Endodermal cell (in vitro differentiated cells): ENCODE results near the gene RPH3AL. TPM values are rescaled to one million over a fixed set of nuclear protein-coding genes. Genes with fewer than 3 reads are reported as not detected.

ENCODE experiments used
- DNase-seq: peaks from one replicate; pipeline ENCODE4 v3.0.0-alpha.2; 2017
- H3K27ac ChIP-seq: 2 replicates; pipeline ENCODE4 v1.5.1; 2013; ENCODE audit warnings: mild to moderate bottlenecking, low read depth, low read length, moderate library complexity
- H3K27me3 ChIP-seq: 2 replicates; pipeline ENCODE4 v1.6.1; 2013; ENCODE audit warnings: mild to moderate bottlenecking, low read length, moderate library complexity; ENCODE audit not compliant: insufficient read depth, control insufficient read depth, poor library complexity, severe bottlenecking
- H3K36me3 ChIP-seq: 2 replicates; pipeline ENCODE4 v1.7.0; 2013; ENCODE audit warnings: mild to moderate bottlenecking, low read length, moderate library complexity; ENCODE audit not compliant: control insufficient read depth, insufficient read depth
- H3K4me1 ChIP-seq: one replicate; pipeline ENCODE4 v1.7.0; 2013; ENCODE audit warnings: low read length; ENCODE audit not compliant: control insufficient read depth, insufficient read depth
- H3K4me3 ChIP-seq: 2 replicates; pipeline ENCODE4 v1.5.1; 2013; ENCODE audit warnings: mild to moderate bottlenecking, low read length, moderate library complexity
- H3K9ac ChIP-seq: 2 replicates; pipeline ENCODE4 v1.6.1; 2013; ENCODE audit warnings: mild to moderate bottlenecking, low read length, moderate library complexity; ENCODE audit not compliant: poor library complexity, severe bottlenecking; ENCODE audit errors: extremely low read depth
- H3K9me3 ChIP-seq: 2 replicates; pipeline ENCODE4 v1.6.1; 2013; ENCODE audit warnings: mild to moderate bottlenecking, low read length, moderate library complexity; ENCODE audit not compliant: control insufficient read depth
- H3K27ac Mint-ChIP-seq: 2 replicates; pipeline ENCODE4 v1.8.0; 2020; ENCODE audit warnings: mixed read lengths
- H3K27me3 Mint-ChIP-seq: 2 replicates; pipeline ENCODE4 v1.8.0; 2021; ENCODE audit warnings: mild to moderate bottlenecking, mixed read lengths; ENCODE audit not compliant: insufficient read depth
- H3K36me3 Mint-ChIP-seq: 2 replicates; pipeline ENCODE4 v1.8.0; 2020; ENCODE audit warnings: low read depth, mixed read lengths
- H3K4me1 Mint-ChIP-seq: 2 replicates; pipeline ENCODE4 v1.8.0; 2020; ENCODE audit warnings: mixed read lengths
- H3K4me3 Mint-ChIP-seq: 2 replicates; pipeline ENCODE4 v1.8.0; 2020; ENCODE audit warnings: mild to moderate bottlenecking, moderate library complexity, mixed read lengths
- H3K9me3 Mint-ChIP-seq: 2 replicates; pipeline ENCODE4 v1.8.0; 2020; ENCODE audit warnings: mild to moderate bottlenecking, mixed read lengths
- WGBS, 2 experiments: methylation state at CpG; one replicate each; pipeline versions ENCODE4 v1.1.5 to v1.1.7; 2013; ENCODE audit warnings: missing lambda C conversion rate in 2 of 2, mixed read lengths in 1 of 2; ENCODE audit not compliant: insufficient coverage in 1 of 2, insufficient read length in 1 of 2; 5-methylcytosine and 5-hydroxymethylcytosine counted together
- total RNA-seq, 2 donors: library from RNA; stranded (reverse); fragmentation: NEBNext Ultra II Directional in 1 of 2; extraction: Animal tissue kit (Norgen Biotek cat#: 25700) in 1 of 2; gene quantifications; 2 replicates in 1 of 2; 3 replicates in 1 of 2; pipeline ENCODE4 v1.2.1, GENCODE V29; 2021
- TF ChIP-seq, protein P1 (sequence below): fragments of 200-600 bp; sonication (generic); conservative IDR thresholded peaks from 2 replicates; pipeline ENCODE4 v1.5.0; 2021; ENCODE audit warnings: antibody characterized with exemption, mild to moderate bottlenecking

RPH3AL gene
- total RNA-seq, 2 donors from 2014 or later = 14.7 to 16.9 TPM

DNA sequence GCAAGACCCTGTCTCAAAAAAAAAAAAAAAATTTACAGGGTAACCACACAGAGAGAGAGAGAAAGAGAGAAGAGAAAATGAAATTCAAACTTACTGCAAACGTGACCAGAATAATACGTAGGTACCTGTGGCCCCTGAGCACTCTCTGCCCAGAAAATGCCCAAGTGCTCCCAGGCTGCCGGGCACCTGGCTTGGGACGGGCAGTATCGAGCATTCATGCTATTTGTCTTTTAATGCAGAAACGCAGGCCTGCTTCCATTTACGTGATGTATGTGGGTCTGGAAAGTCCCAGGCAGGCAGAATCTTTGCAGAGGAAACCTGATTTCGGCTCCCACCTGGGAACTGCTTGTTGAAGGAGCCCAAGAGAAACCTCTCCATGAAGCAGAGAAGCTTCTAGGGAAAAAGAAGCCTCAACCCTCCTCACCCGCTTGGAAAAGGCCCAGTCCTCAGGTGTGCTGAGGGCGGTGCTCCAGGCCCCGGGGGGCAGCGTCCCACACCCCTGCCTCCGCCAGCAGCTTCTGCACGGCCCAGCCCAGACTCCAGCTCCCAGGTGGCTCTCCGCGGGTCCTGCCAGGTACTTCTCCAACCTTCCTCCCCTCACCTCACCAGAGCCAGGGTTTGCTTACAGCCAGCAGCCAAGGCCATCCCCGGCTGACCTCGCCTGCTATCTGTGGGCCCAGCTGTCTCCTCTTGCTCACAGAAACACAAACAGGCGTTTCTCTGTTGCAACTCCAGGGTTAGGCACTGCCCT, 14.0 kb downstream of the RPH3AL start:
- H3K27ac Mint-ChIP-seq = no peak overlapping the region
- H3K4me1 Mint-ChIP-seq = peaks cover 30% of the 10 kb centered on the region
- Histone ChIP-seq H3K36me3 (no peaks in the 10 kb centered on the region), H3K9ac (no peak overlapping the region), H3K27ac (no peak overlapping the region), H3K4me3 (no peak overlapping the region), H3K9me3 (no peaks in the 10 kb centered on the region), H3K27me3 (peaks cover 7% of the 10 kb centered on the region), H3K4me1 (no peaks in the 10 kb centered on the region)
- no peaks in the 10 kb centered on the region for H3K9me3 Mint-ChIP-seq
- TF ChIP-seq, protein P1, sequence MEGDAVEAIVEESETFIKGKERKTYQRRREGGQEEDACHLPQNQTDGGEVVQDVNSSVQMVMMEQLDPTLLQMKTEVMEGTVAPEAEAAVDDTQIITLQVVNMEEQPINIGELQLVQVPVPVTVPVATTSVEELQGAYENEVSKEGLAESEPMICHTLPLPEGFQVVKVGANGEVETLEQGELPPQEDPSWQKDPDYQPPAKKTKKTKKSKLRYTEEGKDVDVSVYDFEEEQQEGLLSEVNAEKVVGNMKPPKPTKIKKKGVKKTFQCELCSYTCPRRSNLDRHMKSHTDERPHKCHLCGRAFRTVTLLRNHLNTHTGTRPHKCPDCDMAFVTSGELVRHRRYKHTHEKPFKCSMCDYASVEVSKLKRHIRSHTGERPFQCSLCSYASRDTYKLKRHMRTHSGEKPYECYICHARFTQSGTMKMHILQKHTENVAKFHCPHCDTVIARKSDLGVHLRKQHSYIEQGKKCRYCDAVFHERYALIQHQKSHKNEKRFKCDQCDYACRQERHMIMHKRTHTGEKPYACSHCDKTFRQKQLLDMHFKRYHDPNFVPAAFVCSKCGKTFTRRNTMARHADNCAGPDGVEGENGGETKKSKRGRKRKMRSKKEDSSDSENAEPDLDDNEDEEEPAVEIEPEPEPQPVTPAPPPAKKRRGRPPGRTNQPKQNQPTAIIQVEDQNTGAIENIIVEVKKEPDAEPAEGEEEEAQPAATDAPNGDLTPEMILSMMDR = no peak
- no peak for DNase-seq
- H3K27me3 Mint-ChIP-seq = peaks cover 7% of the 10 kb centered on the region
- H3K36me3 Mint-ChIP-seq = no peaks in the 10 kb centered on the region
- H3K4me3 Mint-ChIP-seq = no peak overlapping the region
- 89 to 94% methylated on average over 12 to 19 of the region's 19 CpGs for WGBS, 2 experiments

DNA sequence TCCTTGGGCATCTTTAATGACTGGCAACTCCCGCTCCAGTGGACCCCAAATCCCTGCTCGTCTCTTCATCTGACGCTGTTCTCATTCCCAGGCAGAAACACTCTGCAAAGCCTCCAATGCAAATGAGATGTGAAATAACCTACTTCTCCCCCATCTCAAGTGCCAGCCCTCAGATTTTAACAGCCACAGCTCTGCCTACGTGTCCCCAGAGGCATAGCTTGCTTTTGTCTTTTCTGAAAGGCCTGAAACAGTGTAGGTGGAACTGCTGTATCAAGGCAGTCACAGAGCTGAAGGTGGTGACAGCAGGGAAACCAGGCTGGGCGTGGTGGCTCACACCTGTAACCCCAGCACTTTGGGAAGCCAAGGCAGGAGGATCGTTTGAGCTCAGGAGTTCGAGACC, 14.7 kb downstream of the RPH3AL start:
- H3K4me3 ChIP-seq = no peak overlapping the region
- peaks cover 7% of the 10 kb centered on the region for H3K27me3 ChIP-seq
- no peaks in the 10 kb centered on the region for H3K36me3 ChIP-seq
- H3K27ac ChIP-seq = no peak overlapping the region
- H3K9ac ChIP-seq = no peak overlapping the region
- Mint-ChIP-seq H3K9me3 (no peaks in the 10 kb centered on the region), H3K4me3 (no peak overlapping the region), H3K4me1 (peaks cover 31% of the 10 kb centered on the region), H3K27me3 (peaks cover 5% of the 10 kb centered on the region), H3K27ac (no peak overlapping the region), H3K36me3 (no peaks in the 10 kb centered on the region)
- WGBS, 2 experiments = 86 to 88% methylated on average over 7 of the region's 7 CpGs
- H3K4me1 ChIP-seq = no peaks in the 10 kb centered on the region
- no peaks in the 10 kb centered on the region for H3K9me3 ChIP-seq
- TF ChIP-seq, protein P1 = no peak
- DNase-seq = no peak

DNA sequence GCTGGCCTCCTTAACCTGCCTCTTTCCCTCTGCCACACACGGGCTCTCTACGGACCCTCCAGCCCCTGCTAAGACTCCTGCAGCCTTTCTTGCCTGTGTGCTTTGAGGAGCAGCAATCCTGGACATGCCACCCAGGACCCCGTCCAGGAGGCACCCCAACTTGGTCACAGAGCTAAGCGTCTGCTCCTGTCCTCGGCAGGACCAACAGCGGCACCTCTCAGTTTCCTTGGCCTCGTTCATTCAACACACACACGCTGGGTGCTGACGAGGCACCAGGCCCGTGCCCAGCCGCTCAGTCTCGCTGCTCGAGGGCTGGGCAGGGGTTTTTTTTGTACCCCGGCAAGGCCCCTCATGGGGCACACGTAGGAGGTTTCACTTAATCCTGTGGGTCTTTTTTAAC, 15.2 kb downstream of the RPH3AL start:
- no peaks in the 10 kb centered on the region for H3K4me1 ChIP-seq
- peak; percentile 40 for DNase-seq
- H3K36me3 ChIP-seq = no peaks in the 10 kb centered on the region
- H3K36me3 Mint-ChIP-seq = no peaks in the 10 kb centered on the region
- H3K9ac ChIP-seq = no peak overlapping the region
- no peaks in the 10 kb centered on the region for H3K9me3 Mint-ChIP-seq
- no peak overlapping the region for H3K4me3 ChIP-seq
- no peak overlapping the region for H3K27ac ChIP-seq
- H3K4me3 Mint-ChIP-seq = no peak overlapping the region
- peaks cover 5% of the 10 kb centered on the region for H3K27me3 Mint-ChIP-seq
- no peaks in the 10 kb centered on the region for H3K9me3 ChIP-seq
- no peak overlapping the region for H3K27ac Mint-ChIP-seq
- peaks cover 31% of the 10 kb centered on the region for H3K4me1 Mint-ChIP-seq
- WGBS, 2 experiments = 92 to 93% methylated on average over 15 of the region's 15 CpGs
- TF ChIP-seq, protein P1 = no peak
- H3K27me3 ChIP-seq = peaks cover 7% of the 10 kb centered on the region
